NCI-H2196 treated with DMSO at 0.1 percent for 48 hours (cell line): ENCODE measurements around the gene SLC26A11.
"Not testable (repeated sequence)": the region's sequence is repeated elsewhere in the genome, so short reads cannot be mapped to it uniquely, and the experiment has no call there.

ENCODE experiments used
- DNase-seq: peaks from one replicate; lab custom pipeline; 2025; ENCODE audit not compliant: unreplicated experiment; lab: John Stamatoyannopoulos, UW

The SLC26A11 gene

GRCh38 chr17:80243526-80244433 is 23.6 kb downstream of the SLC26A11 start:
- DNase-seq = no peak

GRCh38 chr17:80244448-80244847 is 24.2 kb downstream of the SLC26A11 start:
- not testable (repeated sequence) for DNase-seq

- DNase-seq = no peak
Measured at GRCh38 chr17:80244871-80245509, 24.8 kb downstream of the SLC26A11 start.

GRCh38 chr17:80245566-80246265 is 25.5 kb downstream of the SLC26A11 start:
- no peak for DNase-seq

GRCh38 chr17:80246266-80246681 is 26.0 kb downstream of the SLC26A11 start:
- DNase-seq = no peak

GRCh38 chr17:80246726-80247125 is 26.5 kb downstream of the SLC26A11 start:
- DNase-seq = no peak

GRCh38 chr17:80247561-80247960 is 27.3 kb downstream of the SLC26A11 start:
- DNase-seq = no peak

- DNase-seq = no peak
Measured at GRCh38 chr17:80248001-80248893, 28.0 kb downstream of the SLC26A11 start.

GRCh38 chr17:80248894-80249710 is 28.9 kb downstream of the SLC26A11 start:
- no peak for DNase-seq

GRCh38 chr17:80251966-80252365 is 31.7 kb downstream of the SLC26A11 start:
- no peak for DNase-seq

- DNase-seq = peak; percentile 76
Measured at GRCh38 chr17:80252871-80253270, 32.6 kb downstream of the SLC26A11 start.

- DNase-seq = no peak
Measured at GRCh38 chr17:80253631-80254395, 33.6 kb downstream of the SLC26A11 start.

GRCh38 chr17:80254396-80255251 is 34.4 kb downstream of the SLC26A11 start:
- DNase-seq = peak; percentile 96

- DNase-seq = no peak
Measured at GRCh38 chr17:80256034-80256350, 35.8 kb downstream of the SLC26A11 start.

GRCh38 chr17:80257716-80258213 is 37.5 kb downstream of the SLC26A11 start:
- no peak for DNase-seq

- not testable (repeated sequence) for DNase-seq
Measured at GRCh38 chr17:80258296-80258695, 38.1 kb downstream of the SLC26A11 start.

GRCh38 chr17:80259457-80260068 is 39.3 kb downstream of the SLC26A11 start:
- no peak for DNase-seq
